K562 treated with DMSO at 1 percent for 24 hours (cell line): ENCODE results near the gene STOM. TPM values are rescaled to one million over a fixed set of nuclear protein-coding genes. Genes with fewer than 3 reads are reported as not detected.

Experiments
- total RNA-seq: library from RNA; unstranded; fragments of 300-600 nt; gene quantifications from 2 replicates; pipeline ENCODE4 v1.2.3, GENCODE V29; 2022; ENCODE audit warnings: low read depth; ENCODE audit not compliant: insufficient read depth

Gene STOM, protein sequence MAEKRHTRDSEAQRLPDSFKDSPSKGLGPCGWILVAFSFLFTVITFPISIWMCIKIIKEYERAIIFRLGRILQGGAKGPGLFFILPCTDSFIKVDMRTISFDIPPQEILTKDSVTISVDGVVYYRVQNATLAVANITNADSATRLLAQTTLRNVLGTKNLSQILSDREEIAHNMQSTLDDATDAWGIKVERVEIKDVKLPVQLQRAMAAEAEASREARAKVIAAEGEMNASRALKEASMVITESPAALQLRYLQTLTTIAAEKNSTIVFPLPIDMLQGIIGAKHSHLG
- total RNA-seq, result 28.4 and 32.6 TPM in 2 replicates

DNA sequence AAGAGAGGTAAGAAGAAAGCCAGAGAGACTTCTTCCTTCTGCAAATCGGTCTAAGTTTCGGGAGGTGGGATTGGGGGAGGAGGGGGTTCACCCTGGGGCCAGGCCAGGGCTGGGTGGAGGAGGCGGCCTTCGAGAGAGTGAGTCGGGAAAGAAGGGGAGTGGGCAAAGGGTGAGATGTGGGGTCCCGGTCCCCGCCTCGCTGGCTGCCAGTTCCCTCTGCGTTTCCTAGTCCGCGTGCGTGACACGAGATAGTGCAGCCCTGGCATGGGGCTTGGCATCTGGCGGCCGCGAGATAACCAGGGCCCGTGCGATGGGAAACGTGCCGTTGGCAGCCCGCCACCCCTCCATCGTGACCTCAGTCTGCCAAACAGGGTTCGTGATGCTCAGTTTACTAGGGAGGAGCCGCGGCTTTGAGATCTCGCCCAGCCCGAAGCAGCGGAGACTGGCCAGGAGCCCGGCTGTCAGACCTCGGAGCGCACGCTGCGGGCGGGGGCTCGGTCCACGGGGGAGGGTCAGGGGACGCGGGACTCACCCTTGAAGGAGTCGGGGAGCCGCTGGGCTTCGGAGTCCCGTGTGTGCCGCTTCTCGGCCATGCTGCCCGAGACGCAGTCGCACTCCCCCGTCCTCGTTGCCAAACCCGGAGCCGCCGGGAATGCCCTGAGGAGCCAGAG, at the start of gene STOM:
Gene STOM (minus strand): TSS at position 656 of the 671 bp plus-strand sequence. CDS start 63 bp downstream, at position 593.

Other genes with a start within 250 kb of the STOM start
- 21.5 and 24.9 TPM in 2 replicates for gene RAB14, start 168.4 kb downstream of the STOM start, total RNA-seq
- gene GSN, start 102.1 kb downstream of the STOM start, total RNA-seq, result 96.6 TPM in 2 replicates
- gene GGTA1, start 129.6 kb upstream of the STOM start, total RNA-seq, result 0.09 TPM in 1 of 2 replicates, not detected in the other